ENCODE data around the gene TBC1D23. TPM values are rescaled to one million over a fixed set of nuclear protein-coding genes. Genes with fewer than 3 reads are reported as not detected.

Gene TBC1D23
- polyA plus RNA-seq, 3 donors from 2014 or later, result 13.7 to 23.4 (median 14.0) TPM

Other genes with a start within 250 kb of the TBC1D23 start
- under 1 TPM in 1 of 3 donors, not detected in 2; 0.09 TPM for gene FILIP1L, start 146.5 kb upstream of the TBC1D23 start, polyA plus RNA-seq
- 10 to 100 TPM; 35.6 to 46.0 (median 41.7) TPM for gene NIT2, start 73.8 kb downstream of the TBC1D23 start, polyA plus RNA-seq
- gene TOMM70, start 140.1 kb downstream of the TBC1D23 start, polyA plus RNA-seq, result 10 to 100 TPM; 10.0 to 15.4 (median 11.2) TPM
- gene LNP1, start 140.5 kb downstream of the TBC1D23 start, polyA plus RNA-seq, result 1 to 10 TPM in 1 of 3 donors, under 1 TPM in 2; 0.47 to 1.7 (median 0.93) TPM
- gene TMEM45A, start 231.6 kb downstream of the TBC1D23 start, polyA plus RNA-seq, result under 1 TPM in 1 of 3 donors, not detected in 2; 0.29 TPM

Measured in immature natural killer cell (primary cell).